ENCODE data around the gene LAYN. TPM values are rescaled to one million over a fixed set of nuclear protein-coding genes. Genes with fewer than 3 reads are reported as not detected.

LAYN gene
- total and polyA plus RNA-seq, 2 of the 13 experiments (the other 11 are each of a cell fraction or from before 2014, with no cell fraction given), result 0.17 TPM; not detected in 1

- TF ChIP-seq DZIP1 (CRISPR knock-in tag; IDR thresholded peaks at IDR 0.05) (no peak), REPIN1 (CRISPR knock-in tag; IDR thresholded peaks at IDR 0.05; ENCODE audit: borderline replicate concordance, low read depth) (peak; percentile 97), PRPF4 (IDR thresholded peaks at IDR 0.05; ENCODE audit: low read depth, low read length, poor library complexity, severe bottlenecking) (no peak), ZSCAN9 (CRISPR knock-in tag; IDR thresholded peaks at IDR 0.05; ENCODE audit: borderline replicate concordance) (no peak), HOXA9 (CRISPR knock-in tag; IDR thresholded peaks at IDR 0.05; ENCODE audit: borderline replicate concordance) (no peak), ETS1 (CRISPR knock-in tag; IDR thresholded peaks at IDR 0.05) (no peak), THAP9 (CRISPR knock-in tag; IDR thresholded peaks at IDR 0.05; ENCODE audit: borderline replicate concordance) (peak; percentile 66; the same call in 1 of the 2 replicates), KDM5A (IDR thresholded peaks at IDR 0.05; ENCODE audit: borderline replicate concordance, low read length) (peak; percentile 28; the same call in 1 of the 2 replicates), ZNF251 (CRISPR knock-in tag; IDR thresholded peaks at IDR 0.05) (no peak), CHD4 (IDR thresholded peaks at IDR 0.05; ENCODE audit: borderline replicate concordance, low read length) (no peak), ZUFSP (CRISPR knock-in tag; IDR thresholded peaks at IDR 0.05; ENCODE audit: borderline replicate concordance) (no peak), ERF (CRISPR knock-in tag; IDR thresholded peaks at IDR 0.05) (peak; percentile 74), ASH2L (IDR thresholded peaks at IDR 0.05; ENCODE audit: insufficient read length, low read depth, low read length) (peak; percentile 20)
These were observed 61.7 kb downstream of the LAYN start, which contains the start of gene SIK2 (continued) for GRCh38 chr11:111601979-111602864.
